ENCODE data around the gene RNF180.

DNA sequence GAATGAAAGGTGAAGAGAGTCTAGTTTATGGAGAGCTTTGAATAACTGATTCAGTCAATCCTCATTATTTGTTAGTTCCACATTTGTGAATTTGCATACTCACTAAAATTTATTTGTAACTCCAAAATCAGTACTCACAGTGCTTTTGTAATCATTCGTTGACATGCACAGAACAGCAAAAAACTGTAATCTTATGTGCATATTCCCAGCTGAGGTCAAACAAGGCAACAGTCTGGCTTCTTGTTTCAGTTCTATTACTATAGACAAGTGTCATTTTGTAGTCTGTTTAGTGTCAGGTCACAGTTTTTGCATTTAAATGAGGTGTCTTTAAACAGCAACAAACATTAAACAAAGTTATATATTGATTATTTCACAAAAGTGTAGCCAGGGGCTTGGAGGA lies 142.5 kb downstream of the RNF180 start:
- no peak for TF ChIP-seq CTCF (IDR thresholded peaks at IDR 0.05)
- TF ChIP-seq, protein P1, sequence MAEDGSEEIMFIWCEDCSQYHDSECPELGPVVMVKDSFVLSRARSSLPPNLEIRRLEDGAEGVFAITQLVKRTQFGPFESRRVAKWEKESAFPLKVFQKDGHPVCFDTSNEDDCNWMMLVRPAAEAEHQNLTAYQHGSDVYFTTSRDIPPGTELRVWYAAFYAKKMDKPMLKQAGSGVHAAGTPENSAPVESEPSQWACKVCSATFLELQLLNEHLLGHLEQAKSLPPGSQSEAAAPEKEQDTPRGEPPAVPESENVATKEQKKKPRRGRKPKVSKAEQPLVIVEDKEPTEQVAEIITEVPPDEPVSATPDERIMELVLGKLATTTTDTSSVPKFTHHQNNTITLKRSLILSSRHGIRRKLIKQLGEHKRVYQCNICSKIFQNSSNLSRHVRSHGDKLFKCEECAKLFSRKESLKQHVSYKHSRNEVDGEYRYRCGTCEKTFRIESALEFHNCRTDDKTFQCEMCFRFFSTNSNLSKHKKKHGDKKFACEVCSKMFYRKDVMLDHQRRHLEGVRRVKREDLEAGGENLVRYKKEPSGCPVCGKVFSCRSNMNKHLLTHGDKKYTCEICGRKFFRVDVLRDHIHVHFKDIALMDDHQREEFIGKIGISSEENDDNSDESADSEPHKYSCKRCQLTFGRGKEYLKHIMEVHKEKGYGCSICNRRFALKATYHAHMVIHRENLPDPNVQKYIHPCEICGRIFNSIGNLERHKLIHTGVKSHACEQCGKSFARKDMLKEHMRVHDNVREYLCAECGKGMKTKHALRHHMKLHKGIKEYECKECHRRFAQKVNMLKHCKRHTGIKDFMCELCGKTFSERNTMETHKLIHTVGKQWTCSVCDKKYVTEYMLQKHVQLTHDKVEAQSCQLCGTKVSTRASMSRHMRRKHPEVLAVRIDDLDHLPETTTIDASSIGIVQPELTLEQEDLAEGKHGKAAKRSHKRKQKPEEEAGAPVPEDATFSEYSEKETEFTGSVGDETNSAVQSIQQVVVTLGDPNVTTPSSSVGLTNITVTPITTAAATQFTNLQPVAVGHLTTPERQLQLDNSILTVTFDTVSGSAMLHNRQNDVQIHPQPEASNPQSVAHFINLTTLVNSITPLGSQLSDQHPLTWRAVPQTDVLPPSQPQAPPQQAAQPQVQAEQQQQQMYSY (CRISPR knock-in tag; IDR thresholded peaks at IDR 0.05) = no peak
- no peak for TF ChIP-seq MAX (CRISPR knock-in tag; IDR thresholded peaks at IDR 0.05)
- TF ChIP-seq CREB1 (CRISPR knock-in tag; IDR thresholded peaks at IDR 0.05) = no peak

All from WTC11 (cell line).